GM19395 (cell line): ENCODE results near the gene TOMM70.
A peak's percentile ranks its signal among the peaks of the same experiment; 100 is the strongest.

Experiments used
- ATAC-seq: cut with Tn5 transposase; IDR thresholded peaks from one replicate; pipeline ENCODE4 v1.9.1; 2021; ENCODE audit warnings: mild to moderate bottlenecking, moderate library complexity; ENCODE audit not compliant: unreplicated experiment

TOMM70 gene

DNA sequence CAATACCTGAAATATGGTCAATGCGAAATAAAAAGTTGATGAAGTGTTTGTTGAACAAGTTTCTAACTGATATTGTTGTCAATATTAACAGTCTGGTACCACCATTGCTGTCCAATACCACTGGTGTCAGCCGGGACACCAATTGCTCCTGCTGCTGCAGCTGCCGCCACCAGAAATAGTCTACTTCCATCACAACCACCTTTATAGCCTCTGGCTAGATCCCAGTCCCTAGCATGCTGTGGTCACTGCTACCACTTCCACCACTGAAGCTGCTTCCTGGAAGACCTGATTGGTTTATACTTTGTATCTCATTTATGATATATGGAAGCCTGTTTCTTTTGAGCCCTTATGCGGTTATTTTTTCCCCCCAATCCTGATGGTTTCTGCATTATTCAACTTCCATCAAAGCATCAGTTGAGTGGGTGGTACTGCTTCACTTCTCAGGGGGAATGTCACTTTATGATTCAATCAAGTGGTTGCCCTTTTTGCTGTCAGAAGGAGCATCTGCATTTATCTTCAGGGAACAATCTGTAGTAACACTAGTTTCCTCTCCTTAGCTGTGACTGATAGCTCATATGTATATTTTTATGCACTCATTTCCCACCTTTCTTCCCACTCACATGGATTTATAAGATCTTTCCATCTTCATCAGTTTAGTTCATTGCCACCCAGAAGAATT lies 12.2 kb upstream of the TOMM70 start:
- ATAC-seq: no peak

DNA sequence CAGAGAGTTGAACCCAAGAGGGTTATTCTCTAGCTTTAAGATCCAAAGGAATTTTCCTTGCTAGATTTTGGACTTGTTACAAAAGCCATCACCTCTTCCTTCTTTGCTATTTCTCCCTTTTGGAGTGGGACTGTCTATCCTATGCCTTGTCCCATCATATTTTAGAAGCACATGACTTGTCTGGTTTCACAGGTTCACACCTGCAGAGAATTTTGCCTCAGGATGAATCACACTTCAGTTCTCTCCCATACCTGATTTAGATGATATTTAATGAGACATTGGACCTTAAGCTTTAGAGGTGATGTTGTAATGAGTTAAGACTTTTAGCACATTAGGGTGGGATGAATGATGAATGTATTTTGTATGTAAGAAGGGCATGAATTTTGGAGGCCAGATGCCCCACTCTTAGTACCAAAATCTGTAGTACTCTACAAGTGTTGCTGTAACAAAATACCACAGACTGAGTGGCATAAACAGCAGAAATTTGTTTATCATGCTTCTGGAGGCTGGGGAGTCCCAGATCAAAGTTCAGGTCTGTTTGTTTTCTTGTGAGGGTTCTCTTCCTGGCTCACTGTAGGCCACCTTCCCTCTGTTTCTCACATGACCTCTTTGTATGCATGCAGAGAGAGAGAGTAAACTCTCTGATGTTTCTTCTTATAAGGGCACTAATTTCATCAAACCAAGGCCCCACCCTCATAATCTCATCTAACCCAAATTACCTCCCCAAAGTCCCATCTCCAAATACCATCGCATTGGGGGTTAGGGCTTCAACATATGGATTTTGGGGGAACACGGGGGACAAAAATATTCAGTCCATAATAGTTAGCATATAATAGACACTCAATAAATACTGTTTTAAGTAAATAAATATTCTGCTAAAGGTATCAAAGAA lies 10.4 kb upstream of the TOMM70 start:
- no peak for ATAC-seq

DNA sequence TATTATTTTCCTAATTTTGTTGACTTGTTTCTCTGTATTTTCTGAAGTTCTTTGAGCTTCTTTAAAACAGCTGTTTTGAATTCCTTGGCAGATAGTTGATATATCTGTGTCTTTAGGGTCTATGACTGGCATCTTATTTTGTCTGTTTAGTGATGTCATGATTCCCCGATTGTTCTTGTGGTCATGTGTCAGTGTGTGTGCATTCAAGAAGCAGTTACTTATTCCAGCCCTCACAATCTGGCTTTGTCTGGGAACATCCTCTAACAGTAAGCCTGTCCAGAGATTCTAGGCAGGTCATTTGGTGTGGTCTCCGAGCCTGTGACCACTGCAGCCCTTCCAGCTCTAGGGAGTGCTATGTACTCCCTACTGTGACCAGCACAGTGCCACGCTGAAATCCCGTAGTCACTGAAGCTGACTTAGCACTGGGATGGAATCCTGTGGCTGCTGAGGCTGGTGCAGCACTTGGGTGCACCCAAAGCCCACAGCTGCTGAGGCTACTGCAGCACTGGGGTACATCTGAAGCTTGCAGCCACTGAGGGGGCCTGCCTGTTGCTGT lies 7.2 kb upstream of the TOMM70 start:
- no peak for ATAC-seq

DNA sequence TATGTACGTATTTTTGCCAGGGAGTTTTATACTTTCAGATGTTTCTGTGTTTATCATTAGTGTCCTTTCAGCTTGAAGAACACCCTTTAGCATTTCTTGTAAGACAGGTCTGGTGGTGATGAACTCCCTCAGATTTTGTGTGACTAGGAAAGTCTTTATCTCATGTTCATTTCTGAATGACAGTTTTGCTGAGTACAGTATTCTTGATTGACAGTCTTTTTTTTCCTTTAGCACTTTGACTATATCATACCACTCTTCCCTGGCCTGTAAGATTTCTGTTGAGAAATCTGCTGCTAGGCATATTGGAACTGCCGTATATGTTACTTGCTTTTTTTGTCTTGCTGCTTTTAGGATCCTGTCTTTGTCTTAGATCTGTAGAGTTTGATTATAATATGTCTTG lies 6.3 kb upstream of the TOMM70 start:
- no peak for ATAC-seq

DNA sequence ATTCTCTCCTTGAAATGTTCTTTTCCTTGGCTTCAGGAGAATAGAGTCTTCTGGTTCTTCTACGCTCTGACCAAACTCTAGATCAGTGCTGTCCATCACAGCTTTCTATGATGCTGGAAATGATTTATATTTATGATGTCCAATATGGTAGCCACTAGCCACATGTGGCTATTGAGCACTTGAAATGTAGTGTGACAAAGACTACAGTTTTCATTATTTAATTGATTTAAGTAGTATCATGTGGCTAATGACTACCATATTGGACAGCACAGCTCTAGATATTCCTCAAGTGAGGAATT lies 3.3 kb upstream of the TOMM70 start:
- ATAC-seq: no peak

DNA sequence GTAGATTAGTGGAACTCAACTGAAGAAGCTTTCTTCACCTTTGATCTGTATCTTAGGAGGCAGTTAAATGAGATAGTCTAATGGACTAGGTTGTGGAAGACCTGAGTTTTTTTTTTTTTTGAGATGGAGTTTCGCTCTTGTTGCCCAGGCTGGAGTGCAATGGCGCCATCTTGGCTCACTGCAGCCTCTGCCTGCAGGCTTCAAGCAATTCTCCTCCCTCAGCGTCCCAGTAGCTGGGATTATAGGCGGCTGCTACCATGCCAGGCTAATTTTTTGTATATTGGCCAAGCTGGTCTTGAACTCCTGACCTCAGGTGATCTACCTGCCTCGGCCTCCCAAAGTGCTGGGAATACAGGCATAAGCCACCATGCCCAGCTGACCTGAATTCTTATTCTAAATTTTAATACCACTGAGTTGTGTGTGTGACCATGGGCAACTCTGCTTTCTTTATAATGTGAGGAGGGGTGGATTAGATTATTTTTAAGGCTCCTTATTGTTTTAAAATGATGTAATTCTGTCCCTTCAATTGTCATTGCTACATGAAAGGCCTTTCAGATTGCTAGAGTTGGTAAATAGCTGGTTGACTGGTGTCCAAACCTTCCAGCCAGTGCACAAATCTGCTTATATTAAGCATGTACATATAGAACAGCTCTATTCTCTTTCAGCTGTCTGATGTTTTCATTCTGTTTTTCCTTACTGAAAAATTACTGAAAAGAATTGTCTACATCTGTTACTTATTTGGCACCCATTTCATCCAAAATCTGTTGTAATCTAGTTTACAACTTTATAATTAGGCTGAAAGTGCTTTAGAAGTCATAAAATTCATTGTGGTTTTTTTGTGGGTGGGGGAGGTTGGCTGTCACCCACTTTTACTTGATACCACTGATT lies 2.7 kb upstream of the TOMM70 start:
- ATAC-seq: no peak

DNA sequence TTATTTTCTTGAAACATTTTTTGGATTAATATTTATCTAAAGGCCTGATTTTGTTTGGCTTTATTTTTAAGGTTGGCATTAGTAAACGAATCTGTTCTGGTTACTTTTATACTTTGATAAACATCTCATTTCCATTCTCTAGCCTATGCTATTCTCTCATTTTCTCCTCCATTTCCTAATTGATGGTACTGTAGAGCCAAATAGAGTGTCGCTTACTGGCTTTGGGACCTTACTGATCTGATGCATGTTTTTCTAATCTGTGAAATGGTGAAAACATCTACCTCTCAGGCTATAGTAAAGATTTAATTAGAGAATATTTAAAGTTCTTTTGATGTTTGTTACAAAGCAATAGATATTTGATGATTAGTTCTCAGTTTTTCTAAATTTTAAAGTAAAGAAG lies 2.0 kb upstream of the TOMM70 start:
- ATAC-seq: no peak

- no peak for ATAC-seq
Measured at GRCh38 chr3:100402256-100402655, 1.4 kb upstream of the TOMM70 start.

DNA sequence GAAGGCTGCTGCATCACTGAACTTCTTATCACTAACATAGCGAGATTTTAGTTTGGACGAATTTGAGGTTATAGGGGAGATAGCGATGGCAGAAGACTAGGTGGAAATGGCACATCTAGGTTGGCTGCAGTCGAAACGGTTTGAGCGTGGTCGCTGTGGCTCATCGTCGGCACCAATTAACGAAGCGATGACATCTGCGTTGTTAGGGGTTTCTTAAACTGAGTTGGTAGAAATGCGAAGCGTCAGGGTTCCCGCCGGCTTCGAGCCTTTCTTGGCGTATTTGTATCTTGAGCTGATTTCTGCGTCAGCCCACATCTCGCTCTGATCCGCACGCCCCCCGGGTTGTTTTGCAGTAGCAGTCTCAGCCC lies 769 bp upstream of the TOMM70 start:
- ATAC-seq: peak; percentile 24

GRCh38 chr3:100400419-100400779 lies 490 bp downstream of the TOMM70 start:
- peak; percentile 6 for ATAC-seq

GRCh38 chr3:100399341-100400071 lies 1.4 kb downstream of the TOMM70 start:
- ATAC-seq: no peak

DNA sequence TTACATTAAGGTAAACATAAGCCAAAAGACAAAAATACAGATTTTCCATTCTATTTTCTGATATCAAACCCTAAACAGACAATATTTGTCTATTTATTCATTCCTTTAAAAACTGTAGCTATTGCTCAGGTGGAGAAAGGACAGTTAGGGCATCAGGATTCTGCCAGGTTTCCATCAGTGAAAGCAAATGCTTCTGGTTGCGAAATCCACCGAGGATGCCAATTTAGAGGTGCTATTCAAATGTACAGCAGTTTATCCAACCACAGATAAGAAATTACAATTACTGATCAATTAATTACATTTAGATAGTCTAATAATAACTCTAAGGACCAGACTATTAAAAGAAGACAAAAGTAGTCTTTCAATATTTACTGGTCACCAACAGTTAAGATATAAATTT lies 3.9 kb downstream of the TOMM70 start:
- no peak for ATAC-seq

DNA sequence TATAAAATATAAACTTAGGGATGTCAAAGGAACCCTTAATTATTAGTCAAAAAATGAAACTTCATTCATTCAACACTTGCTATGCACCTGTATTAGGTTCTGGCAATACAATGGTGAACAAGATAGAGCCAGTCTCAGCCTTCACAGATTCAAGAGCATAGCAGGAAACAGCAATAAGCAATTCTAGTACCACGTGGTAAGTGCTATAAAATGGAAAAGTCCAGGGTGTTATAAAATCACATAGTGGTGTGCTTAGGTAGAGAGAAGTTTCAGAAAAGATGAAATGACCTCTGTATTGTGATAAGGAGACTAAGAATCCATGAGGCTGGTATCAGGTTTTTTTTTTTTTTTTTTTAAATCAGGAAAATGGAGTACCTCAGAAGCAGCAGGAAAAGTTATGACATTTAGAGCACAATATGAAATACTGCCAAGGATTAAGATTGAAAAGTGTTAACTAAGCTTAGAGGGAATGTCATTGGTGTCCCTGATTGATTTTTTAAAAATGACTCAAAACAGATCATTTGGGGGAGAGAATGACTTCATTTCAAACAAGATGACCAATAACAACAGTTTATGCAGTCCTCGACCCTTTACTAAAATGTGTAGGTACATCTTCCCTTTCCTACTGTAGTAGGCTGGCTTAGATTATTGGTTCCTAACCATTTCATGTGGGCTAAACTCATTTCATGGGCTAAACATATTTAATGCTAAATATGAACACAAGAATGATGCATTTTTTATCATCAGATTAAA lies 5.0 kb downstream of the TOMM70 start:
- ATAC-seq: no peak

DNA sequence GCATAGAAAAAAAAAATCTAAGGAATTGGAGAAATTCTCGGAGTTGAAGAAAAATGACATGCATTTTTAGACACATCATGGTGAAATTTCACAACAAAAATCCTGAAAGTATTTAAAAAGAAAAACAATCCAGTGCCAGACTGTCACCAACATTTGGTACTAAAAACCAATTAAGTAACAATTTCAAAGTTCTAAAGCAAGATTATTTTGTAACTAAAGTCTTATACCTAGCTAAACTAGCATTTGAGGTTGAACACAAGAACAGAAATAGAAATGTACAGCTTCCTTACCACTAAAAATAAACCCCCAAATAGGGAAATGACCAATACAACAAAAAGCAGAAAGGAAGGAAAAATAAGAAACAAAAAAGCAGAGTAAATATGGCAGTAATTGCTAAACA lies 11.9 kb downstream of the TOMM70 start:
- no peak for ATAC-seq

- ATAC-seq: no peak
Measured at GRCh38 chr3:100386437-100387074, 14.3 kb downstream of the TOMM70 start.

- no peak for ATAC-seq
Measured at GRCh38 chr3:100384733-100385525, 16.0 kb downstream of the TOMM70 start.

- no peak for ATAC-seq
Measured at GRCh38 chr3:100376301-100376700, 24.6 kb downstream of the TOMM70 start.

GRCh38 chr3:100374521-100374920 lies 26.4 kb downstream of the TOMM70 start:
- no peak for ATAC-seq

GRCh38 chr3:100370756-100371155 lies 30.1 kb downstream of the TOMM70 start:
- ATAC-seq: no peak
